K562 (cell line): ENCODE data around the gene BID. TPM values are rescaled to one million over a fixed set of nuclear protein-coding genes. Genes with fewer than 3 reads are reported as not detected.
A peak's percentile ranks its signal among the peaks of the same experiment; 100 is the strongest.

Source experiments
- HMGN3 ChIP-seq: IDR thresholded peaks from 2 replicates; pipeline ENCODE4 v1.6.1; 2011; ENCODE audit warnings: borderline replicate concordance, low read depth, mild to moderate bottlenecking, mixed read lengths, low read length; ENCODE audit not compliant: insufficient read length; ENCODE audit errors: extremely low read depth
- POLR2G ChIP-seq: fragments of 200-400 bp; formaldehyde crosslinking; IDR thresholded peaks from 2 replicates; pipeline ENCODE4 v1.6.1; 2017; ENCODE audit warnings: low read depth, mild to moderate bottlenecking, antibody characterized with exemption, low read length, moderate library complexity
- RBFOX2 ChIP-seq: fragments of 200-400 bp; formaldehyde crosslinking; IDR thresholded peaks from 2 replicates; pipeline ENCODE4 v1.6.1; 2017; ENCODE audit warnings: low read depth, mild to moderate bottlenecking, low read length, moderate library complexity
- SFPQ ChIP-seq: fragments of 200-400 bp; formaldehyde crosslinking; IDR thresholded peaks from 2 replicates; pipeline ENCODE4 v1.6.1; 2017; ENCODE audit warnings: mild to moderate bottlenecking, low read depth, low read length, moderate library complexity
- ZNF311 ChIP-seq: fragments of 250-450 bp; sonication (Bioruptor Pico); IDR thresholded peaks from 2 replicates; pipeline ENCODE4 v1.4.0; 2020; ENCODE audit warnings: mild to moderate bottlenecking, moderate library complexity
- polyA plus RNA-seq, 8 experiments: library from polyadenylated mRNA; depleted of rRNA in 4 of 8; stranded (reverse) in 5 of 8; unstranded in 3 of 8; fragments of >200 nt; fragmentation: Nextera tagmentation in 2 of 8; fragmentation: Illumina TruSeq in 1 of 8; extraction: Ambion mirVana in 2 of 8; extraction: Trizol in 1 of 8; gene quantifications; 2 replicates each; pipeline versions ENCODE4 v1.2.1 to v1.2.3, GENCODE V29; 2011 to 2014; ENCODE audit warnings: inconsistent platforms in 1 of 8, missing spikeins in 1 of 8
- total RNA-seq, 7 experiments: library from RNA; depleted of rRNA in 6 of 7; stranded (reverse); fragments of >200 nt in 6 of 7; fragmentation: Illumina TruSeq in 2 of 7; extraction: Trizol in 2 of 7; gene quantifications; 2 replicates each; pipeline versions ENCODE4 v1.2.1 to v1.2.3, GENCODE V29; 2011 to 2021; ENCODE audit warnings: low replicate concordance in 1 of 7
- TF ChIP-seq, protein P1 (sequence below), 2 experiments: IDR thresholded peaks; 2 replicates each; pipeline ENCODE4 v1.6.1; 2012; ENCODE audit warnings: improper control_type of control experiment in 2 of 2, low read depth in 2 of 2, low read length in 2 of 2, borderline replicate concordance in 1 of 2

Gene BID
- total and polyA plus RNA-seq, 9 of the 15 experiments (the other 6 are each of a cell fraction or from before 2014, with no cell fraction given) = 5.2 to 209 (median 63.7) TPM

DNA sequence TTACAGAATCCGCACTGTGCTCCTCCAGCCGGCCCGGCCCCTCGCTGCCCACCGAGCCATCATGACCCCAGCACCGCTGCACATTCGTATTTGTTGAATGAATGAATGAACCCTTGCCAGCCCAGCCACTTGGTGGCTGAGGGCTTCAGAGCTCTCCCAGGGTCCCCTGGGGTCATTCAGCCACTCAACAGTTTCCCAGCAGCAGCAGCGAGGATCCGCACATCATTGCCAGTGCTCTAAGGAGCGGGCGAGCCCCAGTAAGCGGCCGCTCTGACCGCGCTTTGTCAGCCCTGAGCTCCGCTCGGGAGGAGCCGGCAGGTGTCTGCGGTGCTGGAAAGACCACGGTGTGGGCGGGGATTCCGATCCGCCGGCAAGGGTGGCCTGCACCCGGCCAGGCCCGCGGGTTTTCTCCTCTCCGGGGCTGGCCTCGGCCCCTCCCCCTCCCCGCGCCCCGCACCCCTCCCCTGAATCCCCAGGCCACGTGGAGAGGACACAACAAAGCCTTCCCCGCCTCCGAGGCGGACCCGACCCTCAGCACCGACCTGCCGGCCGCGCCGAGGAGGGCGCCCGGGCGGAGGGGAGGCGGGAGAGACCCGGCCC, 563 bp downstream of the BID start (continued):
- TF ChIP-seq, protein P1, sequence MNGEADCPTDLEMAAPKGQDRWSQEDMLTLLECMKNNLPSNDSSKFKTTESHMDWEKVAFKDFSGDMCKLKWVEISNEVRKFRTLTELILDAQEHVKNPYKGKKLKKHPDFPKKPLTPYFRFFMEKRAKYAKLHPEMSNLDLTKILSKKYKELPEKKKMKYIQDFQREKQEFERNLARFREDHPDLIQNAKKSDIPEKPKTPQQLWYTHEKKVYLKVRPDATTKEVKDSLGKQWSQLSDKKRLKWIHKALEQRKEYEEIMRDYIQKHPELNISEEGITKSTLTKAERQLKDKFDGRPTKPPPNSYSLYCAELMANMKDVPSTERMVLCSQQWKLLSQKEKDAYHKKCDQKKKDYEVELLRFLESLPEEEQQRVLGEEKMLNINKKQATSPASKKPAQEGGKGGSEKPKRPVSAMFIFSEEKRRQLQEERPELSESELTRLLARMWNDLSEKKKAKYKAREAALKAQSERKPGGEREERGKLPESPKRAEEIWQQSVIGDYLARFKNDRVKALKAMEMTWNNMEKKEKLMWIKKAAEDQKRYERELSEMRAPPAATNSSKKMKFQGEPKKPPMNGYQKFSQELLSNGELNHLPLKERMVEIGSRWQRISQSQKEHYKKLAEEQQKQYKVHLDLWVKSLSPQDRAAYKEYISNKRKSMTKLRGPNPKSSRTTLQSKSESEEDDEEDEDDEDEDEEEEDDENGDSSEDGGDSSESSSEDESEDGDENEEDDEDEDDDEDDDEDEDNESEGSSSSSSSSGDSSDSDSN (IDR thresholded peaks at IDR 0.05; ENCODE audit: borderline replicate concordance in 1 of 2, low read depth in 2 of 2, low read length in 2 of 2) = peak in 1 of 2 experiments; percentile 54; a peak in 1 of 4 replicates
- TF ChIP-seq ZNF311 (CRISPR knock-in tag) (no peak), POLR2G (peak; percentile 62), HMGN3 (peak; percentile 41), RBFOX2 (peak; percentile 64), SFPQ (no peak)
